ENCODE results near the gene KCNH1. TPM values are rescaled to one million over a fixed set of nuclear protein-coding genes. Genes with fewer than 3 reads are reported as not detected.

Gene KCNH1
- total and polyA plus RNA-seq, 4 donors, result 0.02 to 0.31 TPM; not detected in 2

DNA sequence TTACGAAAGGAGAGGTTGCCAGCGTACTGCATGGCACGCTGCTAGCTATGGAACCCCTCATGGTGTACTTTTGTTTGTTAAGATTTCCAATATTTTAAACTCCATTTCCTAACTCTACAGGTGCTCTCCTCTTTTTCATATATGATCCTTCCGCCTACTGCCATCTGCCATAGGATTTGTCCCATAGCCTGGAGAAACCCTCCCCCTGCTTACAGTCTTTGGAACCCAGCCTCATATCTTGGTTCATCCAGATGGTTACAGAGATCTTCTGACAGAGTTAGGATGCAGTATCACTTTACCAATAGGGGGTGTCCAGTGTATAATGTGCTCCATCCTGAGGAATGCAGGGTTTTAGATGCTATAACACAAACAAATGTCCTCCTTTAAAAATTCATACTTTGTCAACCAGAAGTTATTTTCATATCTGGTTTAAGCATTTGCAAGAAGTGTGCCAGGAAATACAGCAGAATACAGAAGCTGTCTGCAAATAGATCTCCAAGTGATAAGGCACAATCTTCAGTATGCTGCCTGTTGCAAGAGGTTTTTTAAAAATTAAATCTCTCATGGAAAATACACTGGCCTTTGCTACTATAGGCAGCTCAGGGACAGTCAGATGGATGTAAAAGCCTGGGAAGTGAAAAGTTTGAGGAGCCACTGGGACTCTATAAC is 377.8 kb downstream of the KCNH1 start:
- H3K9ac ChIP-seq (ENCODE audit: insufficient read depth in 1 of 2, low read length in 2 of 2), result no peak overlapping the region
- WGBS, 2 donors, result 93 to 97% methylated on average over 4 of the region's 4 CpGs
- no peaks in the 10 kb centered on the region for H3K36me3 ChIP-seq (ENCODE audit: control insufficient read depth in 4 of 4, insufficient read depth in 4 of 4, low read length in 4 of 4)
- no peak for ATAC-seq (ENCODE audit: insufficient read depth, low FRiP score)
- DNase-seq, result no peak
- H3K27ac ChIP-seq (ENCODE audit: low read depth in 1 of 2, low read length in 1 of 2), result no peak overlapping the region
- H3K4me1 ChIP-seq (ENCODE audit: control insufficient read depth in 5 of 5, insufficient read depth in 5 of 5, low read length in 5 of 5), result peaks cover 0 to 5% (median 0%) of the 10 kb centered on the region in 5 donors
- H3K27me3 ChIP-seq (ENCODE audit: control insufficient read depth in 3 of 3, insufficient read depth in 3 of 3, low read length in 2 of 3), result no peaks in the 10 kb centered on the region
- peaks cover 0 to 13% (median 7%) of the 10 kb centered on the region in 4 donors for H3K9me3 ChIP-seq (ENCODE audit: control insufficient read depth in 4 of 4, insufficient read depth in 3 of 4, low read length in 3 of 4)
- H3K4me3 ChIP-seq, result no peak overlapping the region
- TF ChIP-seq, protein P1, sequence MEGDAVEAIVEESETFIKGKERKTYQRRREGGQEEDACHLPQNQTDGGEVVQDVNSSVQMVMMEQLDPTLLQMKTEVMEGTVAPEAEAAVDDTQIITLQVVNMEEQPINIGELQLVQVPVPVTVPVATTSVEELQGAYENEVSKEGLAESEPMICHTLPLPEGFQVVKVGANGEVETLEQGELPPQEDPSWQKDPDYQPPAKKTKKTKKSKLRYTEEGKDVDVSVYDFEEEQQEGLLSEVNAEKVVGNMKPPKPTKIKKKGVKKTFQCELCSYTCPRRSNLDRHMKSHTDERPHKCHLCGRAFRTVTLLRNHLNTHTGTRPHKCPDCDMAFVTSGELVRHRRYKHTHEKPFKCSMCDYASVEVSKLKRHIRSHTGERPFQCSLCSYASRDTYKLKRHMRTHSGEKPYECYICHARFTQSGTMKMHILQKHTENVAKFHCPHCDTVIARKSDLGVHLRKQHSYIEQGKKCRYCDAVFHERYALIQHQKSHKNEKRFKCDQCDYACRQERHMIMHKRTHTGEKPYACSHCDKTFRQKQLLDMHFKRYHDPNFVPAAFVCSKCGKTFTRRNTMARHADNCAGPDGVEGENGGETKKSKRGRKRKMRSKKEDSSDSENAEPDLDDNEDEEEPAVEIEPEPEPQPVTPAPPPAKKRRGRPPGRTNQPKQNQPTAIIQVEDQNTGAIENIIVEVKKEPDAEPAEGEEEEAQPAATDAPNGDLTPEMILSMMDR (IDR thresholded peaks at IDR 0.05; ENCODE audit: control extremely low read depth, extremely low read depth), result no peak

DNA sequence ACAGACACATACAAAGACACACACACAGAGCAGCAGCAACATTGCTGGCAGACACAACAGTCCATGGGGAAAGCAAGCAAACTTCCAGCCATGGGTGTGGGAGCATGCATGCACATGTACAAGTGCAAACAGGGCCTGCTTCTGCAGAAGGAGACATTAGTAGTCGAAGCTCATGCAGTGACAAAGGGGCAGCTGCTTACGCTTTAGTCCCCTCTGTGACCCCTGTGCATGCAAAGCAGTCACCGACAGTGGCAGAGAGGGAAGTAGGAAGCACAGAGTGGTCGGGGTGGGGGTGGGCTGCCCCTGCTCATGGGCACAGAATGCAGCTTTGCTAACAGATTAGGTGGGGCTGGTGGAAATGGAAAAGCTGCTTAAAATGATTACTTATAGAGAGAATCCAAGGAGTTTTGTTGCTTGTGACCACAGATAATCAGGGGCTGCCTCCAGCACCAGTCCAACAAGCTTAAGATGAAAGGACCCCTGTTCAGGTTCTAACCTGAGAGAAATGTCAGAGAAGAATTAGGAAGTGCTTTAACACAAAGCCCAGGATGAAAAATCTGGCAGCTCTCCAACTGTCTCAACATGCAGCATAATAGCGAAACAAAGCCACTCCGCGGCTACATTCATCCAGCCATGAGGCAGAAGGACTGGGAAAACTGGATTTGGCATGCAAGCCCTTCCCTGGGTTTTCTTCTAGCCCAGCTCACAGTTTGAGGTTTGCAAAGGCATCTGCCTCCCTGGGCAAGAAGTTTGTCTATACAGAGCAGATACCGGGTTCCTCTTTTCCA is 378.9 kb downstream of the KCNH1 start:
- ATAC-seq (ENCODE audit: insufficient read depth, low FRiP score), result no peak
- DNase-seq, result peak; percentile 54 to 72 (median 57)
- peaks cover 0 to 5% (median 0%) of the 10 kb centered on the region in 5 donors for H3K4me1 ChIP-seq (ENCODE audit: control insufficient read depth in 5 of 5, insufficient read depth in 5 of 5, low read length in 5 of 5)
- TF ChIP-seq, protein P1 (IDR thresholded peaks at IDR 0.05; ENCODE audit: control extremely low read depth, extremely low read depth), result no peak
- H3K9ac ChIP-seq (ENCODE audit: insufficient read depth in 1 of 2, low read length in 2 of 2), result no peak overlapping the region
- H3K27ac ChIP-seq (ENCODE audit: low read depth in 1 of 2, low read length in 1 of 2), result no peak overlapping the region
- WGBS, 2 donors, result 27 to 34% methylated on average over 8 of the region's 8 CpGs
- H3K27me3 ChIP-seq (ENCODE audit: control insufficient read depth in 3 of 3, insufficient read depth in 3 of 3, low read length in 2 of 3), result no peaks in the 10 kb centered on the region
- no peak overlapping the region for H3K4me3 ChIP-seq
- peaks cover 0 to 13% (median 2%) of the 10 kb centered on the region in 4 donors for H3K9me3 ChIP-seq (ENCODE audit: control insufficient read depth in 4 of 4, insufficient read depth in 3 of 4, low read length in 3 of 4)
- no peaks in the 10 kb centered on the region for H3K36me3 ChIP-seq (ENCODE audit: control insufficient read depth in 4 of 4, insufficient read depth in 4 of 4, low read length in 4 of 4)

DNA sequence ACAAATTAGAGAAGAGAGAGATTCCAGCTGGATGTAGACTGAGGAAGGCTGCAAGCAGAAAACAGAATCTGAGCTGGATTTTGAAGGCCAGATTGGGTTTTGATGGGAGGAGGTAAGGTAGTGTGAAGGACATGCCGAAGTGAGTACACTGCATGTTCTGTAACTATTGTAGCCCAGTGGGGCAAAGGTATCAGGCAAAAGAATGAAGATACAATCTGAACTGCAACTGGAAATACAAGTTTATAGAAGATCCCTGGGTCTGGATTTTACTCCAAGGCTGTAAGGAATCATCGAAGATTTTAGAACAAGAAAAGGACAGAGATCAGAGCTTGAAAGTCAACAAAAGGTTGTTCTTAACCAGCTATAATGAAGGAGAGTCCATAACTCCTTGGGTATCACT is 382.0 kb downstream of the KCNH1 start:
- H3K36me3 ChIP-seq (ENCODE audit: control insufficient read depth in 4 of 4, insufficient read depth in 4 of 4, low read length in 4 of 4), result no peaks in the 10 kb centered on the region
- peaks cover 0 to 5% (median 0%) of the 10 kb centered on the region in 5 donors for H3K4me1 ChIP-seq (ENCODE audit: control insufficient read depth in 5 of 5, insufficient read depth in 5 of 5, low read length in 5 of 5)
- H3K4me3 ChIP-seq, result no peak overlapping the region
- DNase-seq (no peak), ATAC-seq (ENCODE audit: insufficient read depth, low FRiP score) (no peak)
- TF ChIP-seq, protein P1 (IDR thresholded peaks at IDR 0.05; ENCODE audit: control extremely low read depth, extremely low read depth), result no peak
- no peaks in the 10 kb centered on the region for H3K9me3 ChIP-seq (ENCODE audit: control insufficient read depth in 4 of 4, insufficient read depth in 3 of 4, low read length in 3 of 4)
- no peak overlapping the region for H3K9ac ChIP-seq (ENCODE audit: insufficient read depth in 1 of 2, low read length in 2 of 2)
- 84 to 90% methylated on average over 2 of the region's 2 CpGs for WGBS, 2 donors
- H3K27ac ChIP-seq (ENCODE audit: low read depth in 1 of 2, low read length in 1 of 2), result no peak overlapping the region
- H3K27me3 ChIP-seq (ENCODE audit: control insufficient read depth in 3 of 3, insufficient read depth in 3 of 3, low read length in 2 of 3), result no peaks in the 10 kb centered on the region

Measured in lung (tissue), 12 donors.